ENCODE data around the gene EIF2D.

DNA sequence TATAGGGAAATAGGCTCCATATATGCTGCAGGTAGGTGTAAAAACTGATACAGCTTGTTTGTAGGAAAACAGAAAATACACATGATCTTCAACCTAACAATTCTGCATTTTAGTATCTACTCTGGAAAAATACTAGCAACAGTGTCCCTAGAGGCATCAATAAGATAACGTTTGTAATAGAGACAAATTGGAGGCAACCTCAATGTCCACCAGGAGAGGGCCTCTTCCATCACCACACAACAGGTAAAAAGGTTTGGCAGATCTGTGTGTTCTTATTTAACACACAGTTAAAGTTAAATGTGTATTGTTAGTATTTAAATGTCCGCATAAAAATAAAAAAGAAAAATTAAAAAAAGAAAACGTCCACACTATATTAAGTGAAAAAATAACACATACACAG is 5.4 kb downstream of the EIF2D start:
- TF ChIP-seq TEAD4 (IDR thresholded peaks at IDR 0.05): no peak
- no peak for TF ChIP-seq RAD21 (IDR thresholded peaks at IDR 0.05; ENCODE audit: low read depth)
- no peak for TF ChIP-seq YY1 (IDR thresholded peaks at IDR 0.05; ENCODE audit: low read depth)
- no peak for TF ChIP-seq EP300 (IDR thresholded peaks at IDR 0.05; ENCODE audit: borderline replicate concordance)
- TF ChIP-seq, protein P1, sequence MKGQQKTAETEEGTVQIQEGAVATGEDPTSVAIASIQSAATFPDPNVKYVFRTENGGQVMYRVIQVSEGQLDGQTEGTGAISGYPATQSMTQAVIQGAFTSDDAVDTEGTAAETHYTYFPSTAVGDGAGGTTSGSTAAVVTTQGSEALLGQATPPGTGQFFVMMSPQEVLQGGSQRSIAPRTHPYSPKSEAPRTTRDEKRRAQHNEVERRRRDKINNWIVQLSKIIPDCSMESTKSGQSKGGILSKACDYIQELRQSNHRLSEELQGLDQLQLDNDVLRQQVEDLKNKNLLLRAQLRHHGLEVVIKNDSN (IDR thresholded peaks at IDR 0.05): no peak
- TF ChIP-seq CREB1 (IDR thresholded peaks at IDR 0.05; ENCODE audit: low read depth): no peak
- no peak for TF ChIP-seq TCF12 (IDR thresholded peaks at IDR 0.05; ENCODE audit: low read depth)
- TF ChIP-seq, protein P2, sequence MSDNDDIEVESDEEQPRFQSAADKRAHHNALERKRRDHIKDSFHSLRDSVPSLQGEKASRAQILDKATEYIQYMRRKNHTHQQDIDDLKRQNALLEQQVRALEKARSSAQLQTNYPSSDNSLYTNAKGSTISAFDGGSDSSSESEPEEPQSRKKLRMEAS (IDR thresholded peaks at IDR 0.05): no peak
- TF ChIP-seq, protein P3, sequence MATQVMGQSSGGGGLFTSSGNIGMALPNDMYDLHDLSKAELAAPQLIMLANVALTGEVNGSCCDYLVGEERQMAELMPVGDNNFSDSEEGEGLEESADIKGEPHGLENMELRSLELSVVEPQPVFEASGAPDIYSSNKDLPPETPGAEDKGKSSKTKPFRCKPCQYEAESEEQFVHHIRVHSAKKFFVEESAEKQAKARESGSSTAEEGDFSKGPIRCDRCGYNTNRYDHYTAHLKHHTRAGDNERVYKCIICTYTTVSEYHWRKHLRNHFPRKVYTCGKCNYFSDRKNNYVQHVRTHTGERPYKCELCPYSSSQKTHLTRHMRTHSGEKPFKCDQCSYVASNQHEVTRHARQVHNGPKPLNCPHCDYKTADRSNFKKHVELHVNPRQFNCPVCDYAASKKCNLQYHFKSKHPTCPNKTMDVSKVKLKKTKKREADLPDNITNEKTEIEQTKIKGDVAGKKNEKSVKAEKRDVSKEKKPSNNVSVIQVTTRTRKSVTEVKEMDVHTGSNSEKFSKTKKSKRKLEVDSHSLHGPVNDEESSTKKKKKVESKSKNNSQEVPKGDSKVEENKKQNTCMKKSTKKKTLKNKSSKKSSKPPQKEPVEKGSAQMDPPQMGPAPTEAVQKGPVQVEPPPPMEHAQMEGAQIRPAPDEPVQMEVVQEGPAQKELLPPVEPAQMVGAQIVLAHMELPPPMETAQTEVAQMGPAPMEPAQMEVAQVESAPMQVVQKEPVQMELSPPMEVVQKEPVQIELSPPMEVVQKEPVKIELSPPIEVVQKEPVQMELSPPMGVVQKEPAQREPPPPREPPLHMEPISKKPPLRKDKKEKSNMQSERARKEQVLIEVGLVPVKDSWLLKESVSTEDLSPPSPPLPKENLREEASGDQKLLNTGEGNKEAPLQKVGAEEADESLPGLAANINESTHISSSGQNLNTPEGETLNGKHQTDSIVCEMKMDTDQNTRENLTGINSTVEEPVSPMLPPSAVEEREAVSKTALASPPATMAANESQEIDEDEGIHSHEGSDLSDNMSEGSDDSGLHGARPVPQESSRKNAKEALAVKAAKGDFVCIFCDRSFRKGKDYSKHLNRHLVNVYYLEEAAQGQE (IDR thresholded peaks at IDR 0.05; ENCODE audit: low read depth): no peak
- TF ChIP-seq TAF1 (IDR thresholded peaks at IDR 0.05; ENCODE audit: low read depth): no peak
- TF ChIP-seq EGR1 (IDR thresholded peaks at IDR 0.05): no peak
- TF ChIP-seq CEBPB (IDR thresholded peaks at IDR 0.05): no peak
- no peak for TF ChIP-seq FOXM1 (IDR thresholded peaks at IDR 0.05; ENCODE audit: borderline replicate concordance, low read depth)
